Heart left ventricle (tissue), 16 donors: ENCODE data around the gene TMED6. TPM values are rescaled to one million over a fixed set of nuclear protein-coding genes. Genes with fewer than 3 reads are reported as not detected.

Experiments used
- ATAC-seq, 4 donors: fragments of 200-7000 bp; cut with Tn5 transposase; one replicate each; pipeline ENCODE4 v1.9.1; 2020 to 2022; ENCODE audit warnings: moderate library complexity in 4 of 4, mild to moderate bottlenecking in 3 of 4, moderate number of reproducible peaks in 1 of 4
- DNase-seq, 5 donors: peaks; one replicate each; pipeline ENCODE4 v3.0.0-alpha.2; 2020
- H3K27ac ChIP-seq, 12 donors: fragments of 200-600 bp; sonication (generic) in 4 of 12; one replicate each; pipeline versions ENCODE4 v1.5.0 to v1.8.0; 2016 to 2022; ENCODE audit warnings: mild to moderate bottlenecking in 2 of 12
- H3K27me3 ChIP-seq, 9 donors: fragments of 200-600 bp; sonication (generic) in 2 of 9; one replicate each; pipeline versions ENCODE4 v1.5.1 to v1.8.0; 2016 to 2022; ENCODE audit warnings: mild to moderate bottlenecking in 3 of 9
- H3K36me3 ChIP-seq, 9 donors: fragments of 200-600 bp; sonication (generic) in 2 of 9; one replicate each; pipeline versions ENCODE4 v1.5.0 to v1.8.0; 2018 to 2022; ENCODE audit warnings: mild to moderate bottlenecking in 2 of 9
- H3K4me1 ChIP-seq, 12 donors: fragments of 200-600 bp; sonication (generic) in 4 of 12; one replicate each; pipeline versions ENCODE4 v1.5.0 to v1.8.0; 2016 to 2022; ENCODE audit warnings: mild to moderate bottlenecking in 3 of 12
- H3K4me3 ChIP-seq, 12 donors: fragments of 200-600 bp; sonication (generic) in 4 of 12; one replicate each; pipeline versions ENCODE4 v1.5.0 to v1.8.0; 2017 to 2022; ENCODE audit warnings: mild to moderate bottlenecking in 9 of 12, moderate library complexity in 4 of 12
- H3K9me3 ChIP-seq, 12 donors: fragments of 200-600 bp; sonication (generic) in 4 of 12; one replicate each; pipeline versions ENCODE4 v1.5.0 to v1.8.0; 2016 to 2022; ENCODE audit warnings: mild to moderate bottlenecking in 1 of 12
- POLR2A ChIP-seq, 2 donors: fragments of 450-650 bp; IDR thresholded peaks; one replicate each; pipeline ENCODE4 v1.6.1; 2017; ENCODE audit warnings: antibody characterized with exemption in 2 of 2, mild to moderate bottlenecking in 2 of 2, moderate library complexity in 2 of 2
- WGBS, 4 donors: extraction: QIAGEN DNeasy Blood & Tissue Kit in 2 of 4; methylation state at CpG; one replicate each; pipeline versions ENCODE4 v1.1.5 to v1.1.7; 2013 to 2018; 5-methylcytosine and 5-hydroxymethylcytosine counted together
- intact Hi-C, 10 donors: fragments of 100-400 bp; cut with DNase I; formaldehyde crosslinking; loops; one replicate each; pipeline versions ENCODE4 v1.11.1 to v1.14.2; 2022
- polyA plus RNA-seq, 2 donors: library from polyadenylated mRNA; stranded (reverse); fragments of 200-250 nt; gene quantifications; one replicate each; pipeline ENCODE4 v1.2.3, GENCODE V29; 2013
- total RNA-seq, 9 donors: library from RNA; depleted of rRNA in 2 of 9; stranded (reverse); fragments of >200 nt in 2 of 9; fragmentation: NEBNext Ultra II Directional in 3 of 9; extraction: Animal tissue kit (Norgen Biotek cat#: 25700) in 3 of 9; gene quantifications; one replicate each; pipeline versions ENCODE4 v1.1.0 to v1.2.4, GENCODE V29; 2016 to 2023
- TF ChIP-seq, protein P1 (sequence below), 12 donors: fragments of 200-600 bp; sonication (generic) in 4 of 12; IDR thresholded peaks; one replicate each; pipeline versions ENCODE4 v1.5.0 to v1.8.0; 2018 to 2022; ENCODE audit warnings: antibody characterized with exemption in 12 of 12, mild to moderate bottlenecking in 5 of 12
- donor health status: ischemic (EF 13 %, LVEDD 7.1; RV severe dilation, severe dysfunction).
- donor health status: healthy with polysubstance abuse.
- donor health status: DM: no; HTN: yes; CAD: no.
- donor health status: DM: no; HTN: no; CAD: no.
- donor health status: ischemic (EF 25% LVEDD 6.9; RV normal size, moderate dysfunction).
- donor health status: ischemic (EF 25% LVEDD 5.7; RV mildly dilated, moderate dysfunction).
- donor health status: healthy.
- donor health status: DM: yes; HTN: yes; CAD: no.
- donor health status: ischemic (EF 35%, LVEDD 5.7; RV mildly dilated, moderate dysfunction).
- donor health status: nonischemic (EF 11% LVEDD 7.7; RV severe dilation, severe dysfunction).
- donor health status: DM: yes; HTN: yes; CAD: no.
- donor health status: PGD.
- donor health status: ischemic (EF 29% LVEDD 5.4; RV normal size, mild dysfunction).
- donor health status: nonischemic (EF 23%, LVEDD 6.1; RV moderate dilation, normal function).

Gene TMED6
- total and polyA plus RNA-seq, 11 donors = 0.08 to 0.76 (median 0.56) TPM; not detected in 8

DNA sequence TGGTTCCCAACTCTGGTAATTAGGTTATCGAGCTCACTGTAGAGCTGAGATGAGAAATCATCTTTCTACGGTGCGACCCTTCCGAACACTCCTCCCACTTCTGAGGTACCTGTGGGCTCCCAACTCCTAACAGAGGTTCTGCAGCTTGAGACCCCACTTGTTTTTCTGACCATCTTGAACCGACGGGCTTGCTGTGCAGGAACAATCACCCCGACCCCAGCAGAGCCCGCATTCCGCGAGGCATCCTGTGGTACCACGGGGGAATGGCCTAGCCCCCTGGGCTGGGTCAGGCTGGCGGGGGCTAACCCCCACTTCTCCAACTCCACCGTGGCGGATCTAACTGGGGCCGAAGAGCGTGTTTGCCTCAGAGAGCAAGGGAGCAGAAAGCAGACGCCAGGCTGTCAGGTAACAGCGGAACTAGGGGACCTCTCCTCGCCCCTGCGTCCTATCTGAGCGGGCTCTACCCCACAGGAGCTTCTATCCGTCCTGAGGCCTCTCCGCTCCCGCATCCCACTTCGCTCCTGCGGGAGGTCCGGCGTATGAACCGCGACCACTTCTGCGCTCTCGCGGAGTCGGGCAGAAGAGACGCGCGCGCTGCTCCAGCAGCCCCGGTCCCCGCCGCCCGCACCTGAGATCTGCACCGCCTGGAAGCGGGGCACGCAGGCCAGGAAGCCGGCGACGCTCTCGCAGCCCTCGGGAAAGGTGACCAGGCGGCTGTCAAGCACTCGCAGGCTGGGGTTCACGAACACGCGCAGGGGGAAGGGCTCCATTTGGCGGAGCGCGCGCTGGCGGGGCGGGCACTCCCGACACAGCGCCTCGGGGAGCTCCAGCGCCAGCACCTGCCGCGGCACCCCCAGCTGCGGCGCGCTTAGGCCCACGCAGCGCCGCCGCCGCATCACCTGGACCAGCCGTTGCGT lies 22.0 kb downstream of the TMED6 start:
- H3K9me3 ChIP-seq = no peaks in the 10 kb centered on the region
- H3K4me1 ChIP-seq = peaks cover 3 to 52% (median 36%) of the 10 kb centered on the region in 12 donors
- TF ChIP-seq POLR2A (IDR thresholded peaks at IDR 0.05) = no peak
- TF ChIP-seq, protein P1, sequence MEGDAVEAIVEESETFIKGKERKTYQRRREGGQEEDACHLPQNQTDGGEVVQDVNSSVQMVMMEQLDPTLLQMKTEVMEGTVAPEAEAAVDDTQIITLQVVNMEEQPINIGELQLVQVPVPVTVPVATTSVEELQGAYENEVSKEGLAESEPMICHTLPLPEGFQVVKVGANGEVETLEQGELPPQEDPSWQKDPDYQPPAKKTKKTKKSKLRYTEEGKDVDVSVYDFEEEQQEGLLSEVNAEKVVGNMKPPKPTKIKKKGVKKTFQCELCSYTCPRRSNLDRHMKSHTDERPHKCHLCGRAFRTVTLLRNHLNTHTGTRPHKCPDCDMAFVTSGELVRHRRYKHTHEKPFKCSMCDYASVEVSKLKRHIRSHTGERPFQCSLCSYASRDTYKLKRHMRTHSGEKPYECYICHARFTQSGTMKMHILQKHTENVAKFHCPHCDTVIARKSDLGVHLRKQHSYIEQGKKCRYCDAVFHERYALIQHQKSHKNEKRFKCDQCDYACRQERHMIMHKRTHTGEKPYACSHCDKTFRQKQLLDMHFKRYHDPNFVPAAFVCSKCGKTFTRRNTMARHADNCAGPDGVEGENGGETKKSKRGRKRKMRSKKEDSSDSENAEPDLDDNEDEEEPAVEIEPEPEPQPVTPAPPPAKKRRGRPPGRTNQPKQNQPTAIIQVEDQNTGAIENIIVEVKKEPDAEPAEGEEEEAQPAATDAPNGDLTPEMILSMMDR (IDR thresholded peaks at IDR 0.05) = no peak
- DNase-seq (peak in 1 of 5 donors; percentile 36), ATAC-seq (peak in 2 of 4 donors; percentile 42 to 52)
- intact Hi-C loops = loop anchor here in 1 of 10 donors (1.0 kb wide), 1 partner anchor 10 kb away; the partner anchor contains the start of genes COG8 and NIP7
- peak overlapping the region; percentile 61 to 98 (median 91) for H3K4me3 ChIP-seq
- H3K27ac ChIP-seq = peak overlapping the region in 10 of 12 donors; percentile 68 to 98 (median 90)
- WGBS, 4 donors = 6 to 27% (median 9%) methylated on average over 19 to 77 of the region's 77 CpGs
- H3K27me3 ChIP-seq = no peaks in the 10 kb centered on the region
- peaks cover 0 to 72% (median 63%) of the 10 kb centered on the region in 9 donors for H3K36me3 ChIP-seq

DNA sequence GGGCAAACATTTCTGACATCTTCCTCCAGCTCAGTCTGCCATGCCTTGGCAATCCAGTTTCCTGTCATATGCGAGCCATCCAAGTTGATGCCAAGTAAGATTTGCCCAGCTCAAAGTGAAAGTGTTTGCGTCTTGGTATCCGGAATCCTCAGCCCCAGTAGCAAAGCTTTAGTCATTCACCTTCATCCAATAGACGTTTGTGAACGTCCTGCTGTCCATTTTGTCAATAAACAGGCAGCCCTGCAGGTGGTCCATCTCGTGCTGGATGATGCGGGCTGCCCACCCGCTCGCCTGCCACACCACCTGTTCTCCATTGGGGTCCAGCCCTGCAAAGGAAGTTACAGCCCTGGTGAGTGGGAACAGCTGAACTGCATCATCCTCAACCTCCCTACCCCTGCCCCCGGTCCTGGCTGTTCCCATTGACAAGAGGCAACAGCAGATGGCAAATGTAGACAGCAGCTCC lies 22.7 kb downstream of the TMED6 start:
- no peak overlapping the region for H3K27ac ChIP-seq
- H3K4me3 ChIP-seq = peak overlapping the region in 6 of 12 donors; percentile 22 to 98 (median 91)
- peaks cover 0 to 72% (median 63%) of the 10 kb centered on the region in 9 donors for H3K36me3 ChIP-seq
- no peaks in the 10 kb centered on the region for H3K9me3 ChIP-seq
- ATAC-seq (no peak), DNase-seq (peak in 1 of 5 donors; percentile 13)
- no peaks in the 10 kb centered on the region for H3K27me3 ChIP-seq
- peaks cover 3 to 57% (median 36%) of the 10 kb centered on the region in 12 donors for H3K4me1 ChIP-seq
- WGBS, 4 donors = 70 to 84% (median 74%) methylated on average over 10 of the region's 10 CpGs
- TF ChIP-seq, protein P1 (IDR thresholded peaks at IDR 0.05) = no peak
- TF ChIP-seq POLR2A (IDR thresholded peaks at IDR 0.05) = no peak
- intact Hi-C loops = no loop called here

DNA sequence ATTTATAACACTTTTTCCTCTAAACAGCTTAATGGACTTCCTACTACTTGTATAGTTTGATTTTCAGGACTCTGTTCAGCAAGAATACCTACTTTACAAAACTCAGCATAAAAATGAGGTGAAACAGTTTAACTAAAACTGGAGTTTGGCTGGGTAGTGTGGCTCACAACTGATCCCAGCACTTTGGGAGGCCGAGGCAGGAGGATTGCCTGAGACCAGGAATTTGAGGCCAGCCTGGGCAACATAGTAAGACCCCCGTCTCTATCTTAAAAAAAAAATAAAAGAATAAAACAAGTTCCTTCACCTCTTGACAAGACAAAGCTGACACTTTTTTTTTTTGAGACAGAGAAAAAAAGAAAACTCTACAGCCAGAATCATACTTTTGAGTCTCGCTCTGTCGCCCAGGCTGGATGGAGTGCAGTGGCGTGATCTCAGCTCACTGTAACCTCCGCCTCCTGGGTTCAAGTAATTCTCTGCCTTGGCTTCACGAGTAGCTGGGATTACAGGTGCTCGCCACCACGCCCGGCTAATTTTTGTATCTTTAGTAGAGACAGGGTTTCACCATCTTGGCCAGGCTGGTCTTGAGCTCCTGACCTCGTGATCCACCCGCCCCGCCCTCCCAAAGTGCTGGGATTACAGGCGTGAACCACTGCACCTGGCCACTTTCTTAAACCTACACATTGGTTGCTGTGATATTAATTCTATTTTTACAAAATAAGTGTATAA lies 23.8 kb downstream of the TMED6 start:
- 90 to 96% (median 95%) methylated on average over 14 of the region's 14 CpGs for WGBS, 4 donors
- TF ChIP-seq POLR2A (IDR thresholded peaks at IDR 0.05) = no peak
- TF ChIP-seq, protein P1 (IDR thresholded peaks at IDR 0.05) = no peak
- no peak for ATAC-seq
- peaks cover 3 to 58% (median 36%) of the 10 kb centered on the region in 12 donors for H3K4me1 ChIP-seq
- no peaks in the 10 kb centered on the region for H3K27me3 ChIP-seq
- H3K36me3 ChIP-seq = peaks cover 0 to 72% (median 63%) of the 10 kb centered on the region in 9 donors
- no peak for DNase-seq
- H3K27ac ChIP-seq = no peak overlapping the region
- intact Hi-C loops = no loop called here
- H3K4me3 ChIP-seq = no peak overlapping the region
- H3K9me3 ChIP-seq = no peaks in the 10 kb centered on the region
